GM12874 (cell line): ENCODE results near the gene MYNN.

ENCODE experiments used
- CTCF ChIP-seq: IDR thresholded peaks from 2 replicates; pipeline ENCODE4 v1.5.1; 2011; ENCODE audit warnings: low read depth, mild to moderate bottlenecking, control low read depth, low read length, moderate library complexity; ENCODE audit not compliant: insufficient read depth

MYNN gene

GRCh38 chr3:169781209-169781855 is 8.1 kb downstream of the MYNN start:
- TF ChIP-seq CTCF = no peak

- no peak for TF ChIP-seq CTCF
Measured at GRCh38 chr3:169787120-169787519, 13.9 kb downstream of the MYNN start.

- no peak for TF ChIP-seq CTCF
Measured at GRCh38 chr3:169787791-169788190, 14.6 kb downstream of the MYNN start.

- TF ChIP-seq CTCF = no peak
Measured at GRCh38 chr3:169790219-169790618, 17.0 kb downstream of the MYNN start.

- TF ChIP-seq CTCF = no peak
Measured at GRCh38 chr3:169790687-169791429, 17.7 kb downstream of the MYNN start.

GRCh38 chr3:169792359-169792758 is 19.2 kb downstream of the MYNN start:
- TF ChIP-seq CTCF = no peak

GRCh38 chr3:169804681-169805080 is 31.5 kb downstream of the MYNN start:
- no peak for TF ChIP-seq CTCF
